GM18951 (cell line): ENCODE results near the gene KDM2B.

Source experiments
- POLR2A ChIP-seq: IDR thresholded peaks from 4 replicates; pipeline ENCODE4 v1.6.1; 2011; ENCODE audit warnings: mild to moderate bottlenecking; ENCODE audit not compliant: insufficient read length, insufficient read depth; ENCODE audit errors: extremely low read depth
- in situ Hi-C: fragments of 300-500 bp; cut with MboI; formaldehyde crosslinking; loops from one replicate; pipeline ENCODE4 v1.12.0; 2022; ENCODE audit warnings: low sequenced_read_pairs, mixed read lengths, inconsistent platforms; ENCODE audit not compliant: unreplicated experiment

KDM2B gene

GRCh38 chr12:121483949-121484348, 96.9 kb downstream of the KDM2B start:
- in situ Hi-C loops, result no loop called here

DNA sequence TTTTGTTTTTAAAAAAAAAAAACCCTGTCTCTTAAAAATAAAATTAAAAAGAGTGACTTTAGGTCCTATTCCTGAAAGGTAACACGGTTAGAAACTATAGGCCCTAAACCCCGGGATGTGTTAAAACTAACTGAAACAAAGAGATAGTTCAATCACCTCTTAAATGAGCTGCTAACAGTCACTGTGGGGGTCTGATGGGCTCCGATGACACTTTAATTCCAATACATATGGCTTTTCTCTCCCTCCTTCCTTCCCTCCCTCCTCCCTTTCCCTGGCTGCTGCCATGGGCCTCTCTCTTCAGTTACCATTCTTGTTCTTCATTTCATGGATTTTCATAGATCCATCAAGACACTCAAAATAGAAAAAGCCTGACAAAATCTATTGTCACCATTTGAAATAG, 104.3 kb downstream of the KDM2B start:
- TF ChIP-seq POLR2A, result no peak
- in situ Hi-C loops, result no loop called here

More at GRCh38 chr12:121483949-121484348, 96.9 kb downstream of the KDM2B start:
- no peak for TF ChIP-seq POLR2A

- no peak for TF ChIP-seq POLR2A
- in situ Hi-C loops, result no loop called here
Measured at GRCh38 chr12:121475279-121475678, 105.5 kb downstream of the KDM2B start.

DNA sequence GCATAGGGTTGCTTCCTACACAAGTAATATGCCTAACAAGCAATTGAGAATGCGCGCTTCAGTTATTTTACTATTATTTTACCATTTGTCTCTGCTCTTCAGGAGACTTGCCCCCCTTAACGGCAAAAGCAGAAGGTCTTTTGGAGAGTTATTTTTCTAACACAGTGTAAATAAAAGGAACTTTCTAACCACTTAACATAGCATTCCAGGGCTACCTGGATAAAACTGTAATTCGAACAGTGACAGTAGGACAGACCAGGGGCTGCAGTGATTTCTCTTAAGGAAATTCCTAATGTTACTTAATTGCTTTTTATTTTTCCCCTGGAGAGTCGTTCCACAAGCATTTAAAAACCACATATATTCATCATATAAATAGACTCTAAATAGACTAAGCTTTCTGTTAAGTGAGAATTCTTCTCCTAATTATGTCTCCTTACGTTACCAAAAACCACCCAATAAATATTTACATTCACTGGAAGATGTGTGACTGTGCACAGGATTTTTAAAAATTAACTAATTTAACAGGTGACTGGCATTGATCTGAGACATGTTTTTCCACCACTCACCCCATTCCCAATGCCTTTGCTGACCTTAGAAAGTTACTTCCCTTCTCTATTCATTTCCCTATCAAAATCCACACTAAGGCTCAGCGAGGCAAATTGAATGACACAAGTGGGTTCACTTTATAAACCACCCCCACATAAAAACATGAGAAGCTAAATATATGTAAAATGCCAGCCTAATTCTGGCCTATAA, 108.5 kb downstream of the KDM2B start:
- in situ Hi-C loops, result no loop called here
- no peak for TF ChIP-seq POLR2A

- TF ChIP-seq POLR2A, result no peak
- in situ Hi-C loops, result no loop called here
Measured at GRCh38 chr12:121470751-121471150, 110.1 kb downstream of the KDM2B start.

DNA sequence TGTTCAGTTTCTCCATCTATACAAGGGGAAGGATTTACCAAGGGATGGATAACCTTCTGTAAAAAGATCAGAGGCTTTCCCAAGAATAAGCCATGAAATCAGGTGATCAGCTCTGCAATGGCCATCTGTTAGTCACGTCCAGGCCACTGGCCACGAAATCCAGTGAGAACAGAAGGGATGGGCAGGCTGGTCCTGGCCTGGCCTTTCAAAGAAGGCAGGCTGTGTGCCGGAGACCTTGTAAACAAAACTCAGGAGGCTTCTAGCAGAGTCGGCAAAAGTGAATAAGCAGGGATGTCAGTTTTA, 112.4 kb downstream of the KDM2B start:
- TF ChIP-seq POLR2A, result no peak
- in situ Hi-C loops, result no loop called here

- TF ChIP-seq POLR2A, result peak; percentile 62
- in situ Hi-C loops, result no loop called here
Measured at GRCh38 chr12:121467638-121468498, 113.0 kb downstream of the KDM2B start.

GRCh38 chr12:121466794-121467637, 113.8 kb downstream of the KDM2B start:
- in situ Hi-C loops, result no loop called here
- TF ChIP-seq POLR2A, result peak; percentile 72

DNA sequence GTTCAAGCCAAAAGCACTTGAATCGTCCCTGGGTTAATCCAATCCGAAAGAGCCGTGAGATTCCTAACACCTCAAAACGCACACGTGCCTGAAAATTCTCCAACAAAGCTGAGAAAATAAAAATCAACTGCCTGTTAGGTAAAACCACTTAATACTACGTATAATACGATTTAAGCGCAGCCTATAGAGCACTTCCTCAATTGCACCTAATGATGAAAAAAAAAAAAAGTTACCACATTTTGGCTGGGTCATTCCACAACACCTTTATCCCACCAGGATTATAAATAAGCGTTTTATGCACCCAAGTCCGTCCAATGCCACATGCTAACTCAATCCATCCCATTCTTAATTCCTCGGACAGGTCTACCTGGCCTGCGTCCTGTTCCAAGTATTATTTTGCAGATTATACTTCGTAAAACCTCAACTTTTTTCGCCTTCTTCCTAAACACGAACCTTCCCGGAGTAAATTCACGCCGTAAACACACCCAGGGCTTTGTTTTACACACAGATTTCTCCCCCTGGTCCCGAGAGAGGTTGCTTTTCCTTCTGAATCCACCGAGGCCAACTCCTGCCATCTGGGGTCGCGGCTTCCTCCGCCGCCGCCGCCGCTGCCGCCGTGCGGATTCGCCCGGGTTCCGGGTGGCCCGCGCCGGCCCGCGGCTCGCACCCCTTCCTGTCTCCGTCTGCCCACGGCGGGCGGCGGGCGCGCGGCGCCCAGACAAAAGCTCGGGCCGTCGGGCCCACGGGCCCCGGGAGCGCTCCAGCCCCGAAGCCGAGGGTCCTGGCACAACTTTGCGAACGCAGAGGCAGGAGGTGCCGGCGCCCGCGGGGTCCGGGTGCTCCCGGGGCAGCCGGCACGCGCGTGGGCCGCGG, 114.7 kb downstream of the KDM2B start:
- in situ Hi-C loops, result no loop called here
- no peak for TF ChIP-seq POLR2A

DNA sequence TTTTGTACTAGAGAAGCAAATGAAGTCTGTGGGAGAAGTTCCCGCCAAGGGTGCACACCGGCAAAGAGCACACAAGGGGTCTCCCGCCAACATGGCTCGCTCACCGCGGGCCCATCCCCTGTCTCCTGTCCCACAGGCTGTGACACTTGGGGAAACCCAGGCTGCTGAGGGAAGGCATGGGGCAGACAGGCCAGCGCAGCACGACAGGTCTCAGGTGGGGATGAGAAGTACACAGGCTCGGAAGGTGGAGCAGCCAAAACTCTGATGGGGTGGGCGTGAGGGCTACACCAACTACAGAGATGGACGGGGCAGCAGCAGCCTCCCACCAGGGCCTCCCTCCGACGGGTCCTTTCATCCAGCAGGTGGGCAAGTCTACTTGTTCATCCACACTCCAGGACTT, 116.5 kb downstream of the KDM2B start:
- TF ChIP-seq POLR2A, result no peak

GRCh38 chr12:121461048-121461447, 119.8 kb downstream of the KDM2B start:
- no peak for TF ChIP-seq POLR2A
- in situ Hi-C loops, result no loop called here

More for the DNA sequence above, 116.5 kb downstream of the KDM2B start:
- in situ Hi-C loops, result no loop called here

- no peak for TF ChIP-seq POLR2A
- in situ Hi-C loops, result no loop called here
Measured at GRCh38 chr12:121456551-121456950, 124.3 kb downstream of the KDM2B start.
